ENCODE measurements around the gene PADI6. TPM values are rescaled to one million over a fixed set of nuclear protein-coding genes. Genes with fewer than 3 reads are reported as not detected.
"Not testable (repeated sequence)": the region's sequence is repeated elsewhere in the genome, so short reads cannot be mapped to it uniquely, and the experiment has no call there.

The PADI6 gene
- total RNA-seq, 1 experiment from 2014 or later = not detected

- ATAC-seq (no peak), DNase-seq (ENCODE audit: low read depth, low spot score) (no peak)
- intact Hi-C loops (cut with micrococcal nuclease) = no loop called here
- ChIA-PET POLR2A (no interaction called here), RAD21 (ENCODE audit: low non-redundant PET in 1 of 2, low total read pairs in 2 of 2, uncharacterized antibody in 2 of 2, unreplicated experiment in 2 of 2) (no interaction called here), CTCF (no interaction called here)
- TF ChIP-seq CEBPB (IDR thresholded peaks at IDR 0.05; ENCODE audit: low read depth) = no peak
- no peak for TF ChIP-seq SIN3A (IDR thresholded peaks at IDR 0.05; ENCODE audit: low read depth)
- TF ChIP-seq MAX (IDR thresholded peaks at IDR 0.05) = no peak
- TF ChIP-seq YY1 (IDR thresholded peaks at IDR 0.05; ENCODE audit: extremely low read depth, insufficient replicate concordance, low read depth, low read length) = no peak
- Histone ChIP-seq H2AFZ (ENCODE audit: low read depth, low read length, poor library complexity, severe bottlenecking) (no peak overlapping the region), H4K20me1 (ENCODE audit: insufficient read depth) (no peaks in the 10 kb centered on the region), H3K36me3 (ENCODE audit: control insufficient read depth in 1 of 2, insufficient read depth in 2 of 2, low read length in 2 of 2) (no peaks in the 10 kb centered on the region), H3K4me3 (replicated peaks in 1 of 2; ENCODE audit: low read depth in 1 of 2, low read length in 2 of 2) (no peak overlapping the region), H3K9me2 (ENCODE audit: insufficient read depth) (no peaks in the 10 kb centered on the region), H3K27ac (ENCODE audit: low read depth, low read length) (no peak overlapping the region), H3K4me2 (ENCODE audit: low read length) (no peak overlapping the region), H3K27me3 (ENCODE audit: insufficient read depth, low read length) (no peaks in the 10 kb centered on the region), H3K79me2 (ENCODE audit: insufficient read depth, low read length) (no peaks in the 10 kb centered on the region), H3K4me1 (ENCODE audit: control insufficient read depth in 1 of 2, insufficient read depth in 2 of 2, low read length in 2 of 2) (peaks cover 4 to 8% of the 10 kb centered on the region in 2 experiments), H3K9me3 (ENCODE audit: control insufficient read depth in 1 of 2, insufficient read depth in 1 of 2, low read depth in 1 of 2, low read length in 2 of 2) (no peaks in the 10 kb centered on the region), H3K9ac (ENCODE audit: low read length) (no peak overlapping the region)
- no TSS peak for BruUV-seq (replicated peaks)
These were observed 30.0 kb upstream of the PADI6 start for GRCh38 chr1:17342014-17342441.

GRCh38 chr1:17345506-17345905 lies 26.5 kb upstream of the PADI6 start:
- POLR2A ChIA-PET; CTCF ChIA-PET; BruUV-seq (replicated peaks): not testable (repeated sequence)

More at GRCh38 chr1:17345506-17345905, 26.5 kb upstream of the PADI6 start:
- H4K20me1 ChIP-seq (ENCODE audit: insufficient read depth); H3K9ac ChIP-seq (ENCODE audit: low read length); H3K9me3 ChIP-seq (ENCODE audit: control insufficient read depth in 1 of 2, insufficient read depth in 1 of 2, low read depth in 1 of 2, low read length in 2 of 2); H2AFZ ChIP-seq (ENCODE audit: low read depth, low read length, poor library complexity, severe bottlenecking); DNase-seq (ENCODE audit: low read depth, low spot score); RAD21 ChIA-PET (ENCODE audit: low non-redundant PET in 1 of 2, low total read pairs in 2 of 2, uncharacterized antibody in 2 of 2, unreplicated experiment in 2 of 2); ATAC-seq; H3K27ac ChIP-seq (ENCODE audit: low read depth, low read length); H3K36me3 ChIP-seq (ENCODE audit: control insufficient read depth in 1 of 2, insufficient read depth in 2 of 2, low read length in 2 of 2); intact Hi-C loops (cut with micrococcal nuclease); H3K4me3 ChIP-seq (replicated peaks in 1 of 2; ENCODE audit: low read depth in 1 of 2, low read length in 2 of 2); H3K9me2 ChIP-seq (ENCODE audit: insufficient read depth); H3K4me2 ChIP-seq (ENCODE audit: low read length); H3K79me2 ChIP-seq (ENCODE audit: insufficient read depth, low read length); H3K27me3 ChIP-seq (ENCODE audit: insufficient read depth, low read length): not testable (repeated sequence)
- peaks cover 12 to 23% of the 10 kb centered on the region in 2 experiments for H3K4me1 ChIP-seq (ENCODE audit: control insufficient read depth in 1 of 2, insufficient read depth in 2 of 2, low read length in 2 of 2)

All from HCT116 (cell line).